Pancreas (tissue), 10 donors: Measurements from ENCODE around the gene NDUFS4. TPM values are rescaled to one million over a fixed set of nuclear protein-coding genes. Genes with fewer than 3 reads are reported as not detected.
A peak's percentile ranks its signal among the peaks of the same experiment; 100 is the strongest.

Experiments used
- ATAC-seq, 4 donors: fragments of 200-7000 bp; cut with Tn5 transposase; one replicate each; pipeline versions ENCODE4 v1.8.0 to v1.9.1; 2020; ENCODE audit warnings: mild to moderate bottlenecking in 4 of 4, moderate library complexity in 4 of 4
- DNase-seq, 6 donors: peaks; one replicate each; pipeline ENCODE4 v3.0.0-alpha.2; 2020
- FAIRE-seq: peaks from 2 replicates; lab custom pipeline; 2012; peaks lifted over from hg19 to GRCh38; lab: Jason Lieb, UNC
- H3K27ac ChIP-seq, 4 donors: fragments of 200-600 bp; sonication (generic); 1 replicate in 3 of 4; 2 replicates in 1 of 4; pipeline versions ENCODE4 v1.5.0 to v1.8.0; 2020
- H3K27me3 ChIP-seq, 4 donors: fragments of 200-600 bp; one replicate each; pipeline ENCODE4 v1.8.0; 2021
- H3K36me3 ChIP-seq, 3 donors: fragments of 200-600 bp; sonication (generic) in 1 of 3; one replicate each; pipeline versions ENCODE4 v1.5.0 to v1.8.0; 2020 to 2021
- H3K4me1 ChIP-seq, 3 donors: fragments of 200-600 bp; one replicate each; pipeline ENCODE4 v1.8.0; 2021
- H3K4me3 ChIP-seq, 4 donors: fragments of 200-600 bp; sonication (generic) in 2 of 4; one replicate each; pipeline versions ENCODE4 v1.5.0 to v1.8.0; 2020 to 2021
- H3K9me3 ChIP-seq, 4 donors: fragments of 200-600 bp; one replicate each; pipeline ENCODE4 v1.8.0; 2021
- CTCF ChIP-seq, 4 donors: fragments of 200-600 bp; sonication (generic) in 3 of 4; IDR thresholded peaks; one replicate each; pipeline versions ENCODE4 v1.5.0 to v1.8.0; 2021; ENCODE audit warnings: antibody characterized with exemption in 4 of 4
- WGBS, 2 donors: extraction: QIAGEN DNeasy Blood & Tissue Kit; methylation state at CpG; one replicate each; pipeline ENCODE4 v1.1.7; 2013; 5-methylcytosine and 5-hydroxymethylcytosine counted together
- intact Hi-C, 3 donors: fragments of 100-400 bp; cut with DNase I; formaldehyde crosslinking; loops; one replicate each; pipeline versions ENCODE4 v1.11.1 to v1.14.2; 2022
- polyA plus RNA-seq, 2 donors: library from polyadenylated mRNA; stranded (reverse); fragments of 200-250 nt; gene quantifications; one replicate each; pipeline ENCODE4 v1.2.3, GENCODE V29; 2013
- total RNA-seq, 6 donors: library from RNA; stranded (reverse); fragmentation: NEBNext Ultra II Directional in 4 of 6; extraction: Animal tissue kit (Norgen Biotek cat#: 25700) in 4 of 6; gene quantifications; one replicate each; pipeline versions ENCODE4 v1.2.1 to v1.2.4, GENCODE V29; 2021 to 2023
- donor health status: healthy with polysubstance abuse.
- donor health status: DM: no; HTN: no; CAD: no; lungs with moderate emphysema.
- donor health status: DM: no; HTN: no; CAD: no.
- donor health status: control.
- donor health status: control.
- donor health status: Bipolar disorder and iron deficiency.
- donor health status: DM: yes; HTN: yes; CAD: no.
- donor health status: DM: no; HTN: no; CAD: no.
- donor health status: DM: no; HTN: no; CAD: no.
- donor health status: DM: yes; HTN: yes; CAD: no.

The NDUFS4 gene
- total and polyA plus RNA-seq, 8 donors, result 17.8 to 45.4 (median 22.3) TPM

- WGBS, 2 donors, result 92 to 93% methylated on average over 3 of the region's 3 CpGs
- intact Hi-C loops, result no loop called here
- TF ChIP-seq CTCF (IDR thresholded peaks at IDR 0.05), result no peak
- Histone ChIP-seq H3K36me3 (no peaks in the 10 kb centered on the region), H3K9me3 (no peaks in the 10 kb centered on the region), H3K27me3 (no peaks in the 10 kb centered on the region), H3K4me1 (no peaks in the 10 kb centered on the region), H3K4me3 (no peak overlapping the region), H3K27ac (no peak overlapping the region)
- FAIRE-seq, result no peak
- DNase-seq, result no peak
- no peak for ATAC-seq
These were observed 52.6 kb downstream of the NDUFS4 start for GRCh38 chr5:53613061-53613460.

GRCh38 chr5:53613536-53613935 lies 53.1 kb downstream of the NDUFS4 start:
- no peaks in the 10 kb centered on the region for H3K36me3 ChIP-seq
- DNase-seq (no peak), FAIRE-seq (no peak), ATAC-seq (no peak)
- intact Hi-C loops, result no loop called here
- no peak for TF ChIP-seq CTCF (IDR thresholded peaks at IDR 0.05)
- H3K27ac ChIP-seq, result no peak overlapping the region
- no peaks in the 10 kb centered on the region for H3K4me1 ChIP-seq
- no peaks in the 10 kb centered on the region for H3K9me3 ChIP-seq
- H3K4me3 ChIP-seq, result no peak overlapping the region
- H3K27me3 ChIP-seq, result no peaks in the 10 kb centered on the region

GRCh38 chr5:53614376-53614885 lies 54.0 kb downstream of the NDUFS4 start:
- no peaks in the 10 kb centered on the region for H3K27me3 ChIP-seq
- 94 to 96% methylated on average over 2 of the region's 2 CpGs for WGBS, 2 donors
- no peaks in the 10 kb centered on the region for H3K9me3 ChIP-seq
- H3K36me3 ChIP-seq, result no peaks in the 10 kb centered on the region
- intact Hi-C loops, result no loop called here
- no peak overlapping the region for H3K27ac ChIP-seq
- DNase-seq (no peak), FAIRE-seq (peak; percentile 23), ATAC-seq (no peak)
- no peak overlapping the region for H3K4me3 ChIP-seq
- H3K4me1 ChIP-seq, result no peaks in the 10 kb centered on the region
- TF ChIP-seq CTCF (IDR thresholded peaks at IDR 0.05), result no peak

GRCh38 chr5:53616939-53617549 lies 56.6 kb downstream of the NDUFS4 start:
- DNase-seq, result no peak
- no peak for ATAC-seq
- H3K27me3 ChIP-seq, result no peaks in the 10 kb centered on the region
- no peak overlapping the region for H3K27ac ChIP-seq
- no peaks in the 10 kb centered on the region for H3K36me3 ChIP-seq
- no peak overlapping the region for H3K4me3 ChIP-seq
- WGBS, 2 donors, result 96 to 98% methylated on average over 3 of the region's 3 CpGs
- H3K4me1 ChIP-seq, result no peaks in the 10 kb centered on the region
- TF ChIP-seq CTCF (IDR thresholded peaks at IDR 0.05), result no peak
- FAIRE-seq, result no peak
- no peaks in the 10 kb centered on the region for H3K9me3 ChIP-seq
- intact Hi-C loops, result no loop called here

GRCh38 chr5:53631251-53631650 lies 70.8 kb downstream of the NDUFS4 start:
- intact Hi-C loops, result no loop called here
- H3K36me3 ChIP-seq, result no peaks in the 10 kb centered on the region
- no peak for DNase-seq
- TF ChIP-seq CTCF (IDR thresholded peaks at IDR 0.05), result no peak
- ATAC-seq, result no peak
- FAIRE-seq, result no peak
- no peaks in the 10 kb centered on the region for H3K27me3 ChIP-seq
- no peak overlapping the region for H3K27ac ChIP-seq
- no peaks in the 10 kb centered on the region for H3K4me1 ChIP-seq
- H3K9me3 ChIP-seq, result no peaks in the 10 kb centered on the region
- whole genome bisulfite sequencing, 2 donors, result 86 to 95% methylated on average over 6 of the region's 6 CpGs
- H3K4me3 ChIP-seq, result no peak overlapping the region
